Mammary epithelial cell (primary cell): Measurements from ENCODE around the gene THYN1.

Experiments
- EZH2 ChIP-seq: IDR thresholded peaks from 2 replicates; pipeline ENCODE4 v1.6.1; 2012; ENCODE audit warnings: low read length, inconsistent platforms, borderline replicate concordance
- TF ChIP-seq, protein P1 (sequence below), 2 donors: IDR thresholded peaks in 1 of 2; conservative IDR thresholded peaks in 1 of 2; 2 replicates each; pipeline ENCODE4 v1.5.1; 2011 to 2012; ENCODE audit warnings: inconsistent platforms in 2 of 2, low read length in 2 of 2, mild to moderate bottlenecking in 2 of 2, control low read depth in 1 of 2, low read depth in 1 of 2; ENCODE audit not compliant: insufficient read depth in 1 of 2; ENCODE audit errors: extremely low read depth in 1 of 2

DNA sequence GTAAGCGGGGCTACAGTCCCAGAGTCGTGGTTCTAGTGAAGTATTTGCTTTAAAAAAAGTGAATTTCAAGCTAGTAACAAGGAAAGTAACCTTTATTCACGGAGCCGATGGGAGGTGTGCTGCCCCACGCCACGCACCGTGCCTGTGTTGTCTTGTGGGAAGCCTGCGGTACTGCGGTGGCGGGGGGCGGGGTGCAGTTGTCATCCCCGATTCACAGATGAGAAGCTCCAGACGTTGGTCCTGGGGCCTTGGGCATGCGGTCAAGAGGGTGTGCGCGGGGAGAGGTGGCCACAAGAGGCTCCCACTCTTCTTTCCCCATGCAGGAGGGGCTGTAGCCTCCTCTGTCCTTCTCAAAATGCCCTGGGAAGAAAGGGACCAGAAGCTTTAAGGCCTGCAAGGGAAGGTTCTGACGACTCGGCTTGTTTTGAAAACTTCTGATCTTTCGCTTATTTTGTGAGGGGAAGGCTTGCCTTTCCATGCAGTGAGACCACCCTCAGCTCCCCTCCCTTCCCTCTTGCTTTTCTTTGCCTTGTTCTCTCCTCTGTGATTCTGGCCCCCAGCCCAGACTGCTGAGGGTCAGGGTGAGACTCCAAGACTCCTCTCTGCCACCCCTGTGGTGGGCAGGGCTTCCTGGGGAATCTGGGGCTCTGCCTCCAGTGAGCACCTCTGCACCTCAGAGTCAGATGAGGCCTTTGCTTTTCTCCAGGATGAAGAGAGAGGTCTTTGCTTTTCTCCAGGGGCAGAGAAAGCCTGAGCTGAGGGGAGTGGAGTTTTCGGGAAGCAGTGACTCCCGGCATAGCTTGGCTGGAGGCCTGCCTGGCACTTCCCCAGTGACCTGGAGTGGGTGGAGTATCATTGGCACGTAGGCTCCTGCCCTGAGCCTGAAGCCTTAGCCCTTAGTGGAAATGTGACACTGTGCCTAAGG is 29.2 kb upstream of the THYN1 start:
- no peak for TF ChIP-seq EZH2
- TF ChIP-seq, protein P1, sequence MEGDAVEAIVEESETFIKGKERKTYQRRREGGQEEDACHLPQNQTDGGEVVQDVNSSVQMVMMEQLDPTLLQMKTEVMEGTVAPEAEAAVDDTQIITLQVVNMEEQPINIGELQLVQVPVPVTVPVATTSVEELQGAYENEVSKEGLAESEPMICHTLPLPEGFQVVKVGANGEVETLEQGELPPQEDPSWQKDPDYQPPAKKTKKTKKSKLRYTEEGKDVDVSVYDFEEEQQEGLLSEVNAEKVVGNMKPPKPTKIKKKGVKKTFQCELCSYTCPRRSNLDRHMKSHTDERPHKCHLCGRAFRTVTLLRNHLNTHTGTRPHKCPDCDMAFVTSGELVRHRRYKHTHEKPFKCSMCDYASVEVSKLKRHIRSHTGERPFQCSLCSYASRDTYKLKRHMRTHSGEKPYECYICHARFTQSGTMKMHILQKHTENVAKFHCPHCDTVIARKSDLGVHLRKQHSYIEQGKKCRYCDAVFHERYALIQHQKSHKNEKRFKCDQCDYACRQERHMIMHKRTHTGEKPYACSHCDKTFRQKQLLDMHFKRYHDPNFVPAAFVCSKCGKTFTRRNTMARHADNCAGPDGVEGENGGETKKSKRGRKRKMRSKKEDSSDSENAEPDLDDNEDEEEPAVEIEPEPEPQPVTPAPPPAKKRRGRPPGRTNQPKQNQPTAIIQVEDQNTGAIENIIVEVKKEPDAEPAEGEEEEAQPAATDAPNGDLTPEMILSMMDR (conservative IDR thresholded peaks at IDR 0.05 in 1 of 2, IDR thresholded peaks at IDR 0.05 in 1 of 2; ENCODE audit: extremely low read depth in 1 of 2, insufficient read depth in 1 of 2, low read depth in 1 of 2, low read length in 2 of 2), result no peak
